ENCODE data around the gene VTA1.

GRCh38 chr6:142162780-142163179, 15.7 kb downstream of the VTA1 start:
- TF ChIP-seq MYC (IDR thresholded peaks at IDR 0.05; ENCODE audit: low read depth, low read length): no peak
- TF ChIP-seq, protein P1, sequence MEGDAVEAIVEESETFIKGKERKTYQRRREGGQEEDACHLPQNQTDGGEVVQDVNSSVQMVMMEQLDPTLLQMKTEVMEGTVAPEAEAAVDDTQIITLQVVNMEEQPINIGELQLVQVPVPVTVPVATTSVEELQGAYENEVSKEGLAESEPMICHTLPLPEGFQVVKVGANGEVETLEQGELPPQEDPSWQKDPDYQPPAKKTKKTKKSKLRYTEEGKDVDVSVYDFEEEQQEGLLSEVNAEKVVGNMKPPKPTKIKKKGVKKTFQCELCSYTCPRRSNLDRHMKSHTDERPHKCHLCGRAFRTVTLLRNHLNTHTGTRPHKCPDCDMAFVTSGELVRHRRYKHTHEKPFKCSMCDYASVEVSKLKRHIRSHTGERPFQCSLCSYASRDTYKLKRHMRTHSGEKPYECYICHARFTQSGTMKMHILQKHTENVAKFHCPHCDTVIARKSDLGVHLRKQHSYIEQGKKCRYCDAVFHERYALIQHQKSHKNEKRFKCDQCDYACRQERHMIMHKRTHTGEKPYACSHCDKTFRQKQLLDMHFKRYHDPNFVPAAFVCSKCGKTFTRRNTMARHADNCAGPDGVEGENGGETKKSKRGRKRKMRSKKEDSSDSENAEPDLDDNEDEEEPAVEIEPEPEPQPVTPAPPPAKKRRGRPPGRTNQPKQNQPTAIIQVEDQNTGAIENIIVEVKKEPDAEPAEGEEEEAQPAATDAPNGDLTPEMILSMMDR (IDR thresholded peaks at IDR 0.05; ENCODE audit: low read depth, low read length): no peak
- TF ChIP-seq, protein P2, sequence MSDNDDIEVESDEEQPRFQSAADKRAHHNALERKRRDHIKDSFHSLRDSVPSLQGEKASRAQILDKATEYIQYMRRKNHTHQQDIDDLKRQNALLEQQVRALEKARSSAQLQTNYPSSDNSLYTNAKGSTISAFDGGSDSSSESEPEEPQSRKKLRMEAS (IDR thresholded peaks at IDR 0.05; ENCODE audit: low read depth, low read length): no peak

Measured in NB4 (cell line).